GM19438 (cell line): ENCODE results near the gene CCDC18.
"Not testable (repeated sequence)": the region's sequence is repeated elsewhere in the genome, so short reads cannot be mapped to it uniquely, and the experiment has no call there.

ENCODE experiments used
- ATAC-seq: cut with Tn5 transposase; IDR thresholded peaks from one replicate; pipeline ENCODE4 v1.9.1; 2021; ENCODE audit warnings: low read depth; ENCODE audit not compliant: unreplicated experiment

Gene CCDC18

DNA sequence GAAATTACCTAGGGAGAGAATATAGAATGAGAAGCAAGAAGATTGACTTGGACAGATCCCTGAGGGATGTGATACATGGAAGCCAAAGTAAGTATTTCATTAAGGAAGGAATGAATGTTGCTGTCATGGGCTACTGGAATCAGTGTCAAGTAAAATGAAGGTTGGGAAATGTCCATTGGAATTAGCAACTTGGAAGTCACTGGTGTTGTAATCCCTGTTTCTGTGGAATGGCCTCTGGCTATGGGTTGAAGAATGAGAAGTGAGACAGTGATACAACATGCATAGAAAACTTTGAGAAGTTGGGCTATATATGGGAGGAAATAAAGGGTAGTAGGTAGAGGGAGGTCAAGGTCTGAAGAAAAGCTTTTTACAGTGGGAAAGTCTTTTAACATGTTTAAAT lies 54.7 kb downstream of the CCDC18 start:
- ATAC-seq: no peak

DNA sequence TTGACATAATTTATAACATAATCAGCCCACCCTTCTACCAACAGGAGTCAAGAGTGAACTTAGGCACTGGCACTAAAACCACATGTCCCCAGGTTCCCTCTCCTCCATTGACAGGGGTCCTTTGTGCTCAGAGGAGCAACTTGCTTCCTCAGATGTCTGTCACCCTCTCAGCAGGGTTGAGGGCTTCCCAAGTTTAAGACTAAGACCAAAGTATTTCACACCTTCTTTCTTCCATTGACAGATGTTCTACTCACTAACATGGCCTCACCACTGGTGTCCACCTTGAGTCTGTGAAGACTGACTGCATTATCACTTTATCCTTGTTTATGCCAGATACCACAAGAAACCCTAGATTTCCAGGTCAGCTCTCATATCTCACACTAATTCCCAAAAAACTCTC lies 56.5 kb downstream of the CCDC18 start:
- ATAC-seq: no peak

DNA sequence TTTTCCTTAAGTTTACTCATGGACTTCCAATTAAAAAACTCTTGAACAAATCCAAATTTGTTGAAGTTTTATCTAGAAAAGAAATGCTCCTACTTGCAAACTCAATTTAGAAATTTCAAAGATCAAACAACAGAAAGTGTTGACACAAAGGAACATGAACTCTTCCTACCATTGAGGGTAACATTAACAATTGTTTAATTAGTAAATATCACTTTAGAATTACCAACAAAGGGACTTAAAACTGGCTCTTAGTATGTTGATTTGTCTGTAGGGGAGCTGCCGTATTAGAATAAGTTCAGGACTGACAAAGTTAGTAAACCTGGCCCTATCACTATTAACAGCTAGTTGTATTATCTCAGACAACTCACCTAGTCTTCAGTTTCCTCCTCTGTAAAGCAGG lies 57.9 kb downstream of the CCDC18 start:
- ATAC-seq: no peak

DNA sequence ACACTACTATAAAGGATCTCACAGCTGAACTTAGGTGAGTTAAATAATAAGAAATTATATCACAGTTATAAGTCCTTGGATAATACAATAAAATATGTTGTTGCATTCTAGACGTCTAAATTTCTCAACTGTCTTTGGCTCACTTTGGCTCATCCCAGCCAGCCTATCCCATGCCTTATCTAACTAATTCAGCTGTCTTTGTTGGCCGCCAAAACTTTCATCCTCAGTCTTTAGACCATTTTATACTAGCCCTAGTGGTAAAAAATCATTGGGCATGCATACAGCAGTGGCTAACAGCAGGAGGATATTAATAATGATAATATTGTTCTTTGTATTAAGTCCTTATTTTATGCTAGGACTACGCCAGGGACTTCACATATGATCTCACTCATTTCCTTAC lies 59.3 kb downstream of the CCDC18 start:
- ATAC-seq: no peak

DNA sequence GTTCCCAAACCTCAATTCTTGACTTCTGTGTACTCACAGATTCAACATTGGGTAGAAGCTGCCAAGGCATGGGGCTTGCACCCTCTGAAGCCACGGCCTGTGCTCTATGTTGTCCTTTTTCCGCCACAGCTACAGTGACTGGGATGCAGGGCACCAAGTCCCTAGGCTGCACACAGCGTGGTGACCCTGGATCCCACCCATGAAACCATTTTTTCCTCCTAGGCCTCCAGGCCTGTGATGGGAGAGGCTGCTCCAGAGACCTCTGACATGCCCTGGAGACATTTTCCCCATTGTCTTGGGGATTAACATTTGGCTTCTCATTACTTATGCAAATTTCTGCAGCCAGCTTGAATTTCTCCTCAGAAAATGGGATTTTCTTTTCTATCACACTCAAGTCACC lies 62.7 kb downstream of the CCDC18 start:
- ATAC-seq: not testable (repeated sequence)

DNA sequence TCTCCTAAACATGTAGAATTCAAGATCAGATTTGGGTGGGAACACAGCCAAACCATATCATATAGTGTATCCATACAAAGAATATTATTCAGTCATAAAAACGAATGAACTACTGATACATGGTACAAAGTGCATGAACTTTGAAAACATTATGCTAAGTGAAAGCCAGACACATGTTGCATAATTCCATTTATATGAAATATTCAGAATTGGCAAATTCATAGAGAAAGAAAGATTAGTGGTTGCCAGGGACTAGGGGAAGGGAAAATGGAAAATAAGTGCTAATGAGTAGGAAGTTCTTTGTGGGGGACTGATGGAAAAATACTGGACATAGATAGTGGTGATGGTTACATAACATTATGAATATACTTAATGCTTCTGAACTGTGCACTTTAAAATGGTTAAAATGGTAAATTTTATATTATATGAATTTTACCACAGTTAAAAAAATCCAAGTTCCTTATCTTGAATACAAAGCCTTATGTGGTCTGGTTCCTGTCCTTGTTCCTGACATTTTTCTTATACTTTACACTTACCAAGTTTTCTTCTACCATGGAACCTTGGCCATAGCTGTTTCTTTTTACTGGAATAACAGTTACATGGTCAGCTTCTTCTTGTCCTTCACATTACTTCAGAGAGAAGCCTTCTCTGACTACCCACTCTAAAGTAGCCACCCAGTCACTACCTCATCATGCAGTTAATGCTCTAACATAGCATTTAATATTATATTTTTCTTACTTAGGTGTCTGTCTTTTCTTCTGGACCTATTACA lies 64.0 kb downstream of the CCDC18 start:
- no peak for ATAC-seq

DNA sequence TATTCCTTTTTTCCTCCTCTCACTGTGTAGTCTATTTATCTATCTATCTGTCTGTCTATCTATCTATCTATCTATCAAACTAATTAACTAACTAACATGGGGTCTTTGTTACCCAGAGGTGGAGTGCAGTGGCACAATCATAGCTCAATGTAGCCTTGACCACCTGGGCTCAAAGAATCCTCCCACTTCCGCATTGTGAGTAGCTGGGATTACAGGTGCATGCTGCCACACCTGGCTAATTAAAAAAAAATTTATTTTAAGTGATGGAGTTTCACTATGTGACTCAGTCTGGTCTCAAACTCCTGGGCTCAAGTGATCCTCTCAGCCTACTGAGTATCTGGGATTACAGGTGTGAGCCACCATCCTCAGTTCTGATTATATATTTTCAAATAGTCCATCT lies 71.4 kb downstream of the CCDC18 start:
- no peak for ATAC-seq

DNA sequence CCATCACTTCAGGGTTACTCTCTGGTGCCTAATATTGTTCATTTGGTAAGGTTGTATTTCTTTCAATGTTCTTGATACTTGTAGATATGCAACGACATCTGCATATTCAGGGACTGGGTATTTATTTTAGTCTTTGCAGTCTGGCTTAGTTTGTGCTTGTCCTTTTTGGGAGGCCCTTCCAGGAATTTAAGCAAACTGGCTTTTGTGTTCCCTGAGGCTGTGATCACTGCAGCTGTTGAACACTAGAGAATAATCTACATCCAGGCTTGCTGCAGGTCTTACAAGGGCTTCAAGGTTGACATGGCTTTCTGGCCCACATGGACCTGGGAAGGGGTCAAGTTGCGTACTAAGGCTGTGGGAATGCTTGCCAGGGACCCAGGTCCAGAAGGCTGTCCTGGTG lies 72.1 kb downstream of the CCDC18 start:
- ATAC-seq: no peak

DNA sequence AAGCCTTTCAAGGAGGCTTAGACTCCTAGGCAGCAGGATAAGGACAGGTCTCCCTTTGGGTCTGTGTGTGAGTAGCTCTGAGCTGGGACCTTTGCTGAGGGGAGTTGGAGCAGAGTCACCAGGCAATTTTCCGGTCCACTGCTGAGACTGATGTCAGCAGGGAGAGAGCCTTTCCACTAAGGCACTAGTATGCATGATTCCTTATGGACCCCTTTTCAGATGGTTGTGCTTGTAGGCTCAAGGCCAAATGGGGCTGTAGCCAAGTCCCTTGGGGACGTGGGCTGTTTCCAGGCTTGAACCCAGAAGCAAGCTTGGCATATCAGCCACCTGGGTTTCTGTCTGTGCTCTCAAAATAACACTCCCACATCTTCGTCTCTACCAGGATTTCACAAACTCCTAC lies 73.0 kb downstream of the CCDC18 start:
- no peak for ATAC-seq

DNA sequence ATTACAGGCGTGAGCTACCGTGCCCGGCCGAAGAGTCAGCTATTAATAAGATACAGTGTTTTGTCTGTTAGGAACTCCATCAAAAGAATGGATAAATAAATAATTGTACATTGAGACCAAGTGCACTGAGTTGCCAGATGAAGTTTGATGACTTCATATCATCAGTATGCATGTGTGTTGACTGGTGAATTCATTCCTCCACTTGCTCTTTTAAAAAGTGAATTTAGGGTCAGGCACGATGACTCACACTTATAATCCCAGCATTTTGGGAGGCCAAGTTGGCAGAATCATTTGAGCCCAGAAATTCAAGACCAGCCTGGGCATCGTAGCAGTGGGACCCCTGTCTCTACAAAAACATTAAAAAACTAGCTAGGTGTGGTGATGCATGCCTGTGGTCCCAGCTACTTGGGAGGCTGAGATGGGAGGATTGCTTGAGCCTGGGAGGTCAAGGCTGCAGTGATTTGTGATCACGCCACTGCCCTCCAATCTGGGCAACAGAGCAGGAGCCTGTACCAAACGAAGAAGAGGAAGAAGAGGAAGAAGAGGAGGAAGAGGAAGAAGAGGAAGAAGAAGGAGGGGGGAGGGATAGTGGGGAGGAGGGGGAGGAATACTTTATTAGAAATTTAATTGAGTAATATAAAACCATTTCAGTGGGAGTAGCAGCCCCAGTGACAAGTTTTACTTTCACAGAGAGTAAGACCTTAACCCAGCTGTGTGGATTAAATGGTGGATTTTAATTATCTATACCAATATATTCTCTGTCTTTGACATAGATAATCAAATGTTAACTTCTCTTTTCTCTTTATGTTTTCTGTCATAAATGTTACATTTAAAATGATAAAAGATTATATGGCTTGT lies 74.9 kb downstream of the CCDC18 start:
- ATAC-seq: no peak

DNA sequence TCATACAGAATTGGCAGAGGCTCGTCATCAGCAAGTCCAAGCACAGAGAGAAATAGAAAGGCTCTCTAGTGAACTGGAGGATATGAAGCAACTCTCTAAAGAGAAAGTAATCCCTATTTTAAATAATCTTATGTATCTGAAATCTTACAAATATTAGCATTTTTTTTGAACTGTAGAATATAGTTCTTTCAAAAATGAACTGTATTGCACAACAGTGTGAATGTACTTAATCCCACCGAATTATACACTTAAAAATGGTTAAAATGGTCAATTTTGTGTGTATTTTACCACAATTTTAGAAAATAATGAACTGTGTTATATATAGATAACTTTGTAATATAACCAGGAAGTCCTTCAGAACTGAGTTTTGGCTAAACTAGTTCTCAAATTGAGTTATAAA lies 75.9 kb downstream of the CCDC18 start:
- no peak for ATAC-seq

DNA sequence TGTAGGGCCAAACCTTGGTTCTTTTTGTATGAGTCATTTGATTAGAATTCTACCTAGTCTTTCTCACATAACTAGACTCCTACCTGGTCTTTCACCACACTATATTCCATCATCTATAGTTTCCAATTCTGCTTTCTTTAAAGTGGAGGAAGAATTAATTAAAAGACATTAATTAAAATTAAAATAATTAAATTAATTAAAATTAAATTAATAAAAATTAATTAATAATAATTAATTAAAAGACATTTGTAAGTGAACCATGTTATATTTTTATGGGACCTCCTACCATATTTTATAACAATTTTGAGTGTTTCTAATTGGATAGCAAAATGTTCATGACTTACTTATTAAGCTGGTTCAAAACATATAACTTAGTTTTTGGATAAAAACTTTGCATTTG lies 77.4 kb downstream of the CCDC18 start:
- no peak for ATAC-seq

DNA sequence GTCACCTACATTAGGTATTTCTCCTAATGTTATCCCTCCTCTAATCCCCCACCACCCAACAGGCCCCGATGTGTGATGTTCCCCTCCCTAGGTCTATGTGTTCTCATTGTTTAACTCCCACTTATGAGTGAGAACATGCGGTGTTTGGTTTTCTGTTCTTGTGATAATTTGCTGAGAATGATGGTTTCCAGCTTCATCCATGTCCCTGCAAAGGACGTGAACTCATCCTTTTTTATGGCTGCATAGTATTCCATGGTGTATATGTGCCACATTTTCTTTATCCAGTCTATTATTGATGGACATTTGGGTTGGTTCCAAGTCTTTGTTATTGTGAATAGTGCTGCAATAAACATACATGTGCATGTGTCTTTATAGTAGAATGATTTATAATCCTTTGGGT lies 80.2 kb downstream of the CCDC18 start:
- not testable (repeated sequence) for ATAC-seq

DNA sequence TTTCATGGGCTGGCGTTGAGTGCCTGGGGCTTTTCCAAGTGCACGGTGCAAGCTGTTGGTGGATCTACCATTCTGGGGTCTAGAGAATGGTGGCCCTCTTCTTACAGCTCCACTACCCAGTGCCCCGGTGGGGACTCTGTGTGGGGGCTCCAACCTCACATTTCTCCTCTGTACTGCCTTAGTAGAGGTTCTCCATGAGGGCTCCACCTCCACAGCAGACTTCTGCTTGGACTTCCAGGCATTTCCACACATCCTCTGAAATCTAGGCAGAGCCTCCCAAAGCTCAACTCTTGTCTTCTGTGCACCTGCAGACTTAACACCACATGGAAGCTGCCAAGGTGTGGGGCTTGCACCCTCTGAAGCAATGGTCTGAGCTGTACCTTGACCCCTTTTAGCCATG lies 82.1 kb downstream of the CCDC18 start:
- ATAC-seq: no peak

DNA sequence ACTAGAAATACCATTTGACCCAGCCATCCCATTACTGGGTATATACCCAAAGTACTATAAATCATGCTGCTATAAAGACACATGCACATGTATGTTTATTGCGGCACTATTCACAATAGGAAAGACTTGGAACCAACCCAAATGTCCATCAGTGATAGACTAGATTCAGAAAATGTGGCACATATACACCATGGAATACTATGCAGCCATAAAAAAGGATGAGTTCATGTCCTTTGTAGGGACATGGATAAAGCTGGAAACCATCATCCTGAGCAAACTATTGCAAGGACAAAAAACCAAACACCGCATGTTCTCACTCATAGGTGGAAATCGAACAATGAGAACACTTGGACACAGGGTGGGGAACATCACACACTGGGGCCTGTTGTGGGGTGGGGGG lies 88.4 kb downstream of the CCDC18 start:
- not testable (repeated sequence) for ATAC-seq

DNA sequence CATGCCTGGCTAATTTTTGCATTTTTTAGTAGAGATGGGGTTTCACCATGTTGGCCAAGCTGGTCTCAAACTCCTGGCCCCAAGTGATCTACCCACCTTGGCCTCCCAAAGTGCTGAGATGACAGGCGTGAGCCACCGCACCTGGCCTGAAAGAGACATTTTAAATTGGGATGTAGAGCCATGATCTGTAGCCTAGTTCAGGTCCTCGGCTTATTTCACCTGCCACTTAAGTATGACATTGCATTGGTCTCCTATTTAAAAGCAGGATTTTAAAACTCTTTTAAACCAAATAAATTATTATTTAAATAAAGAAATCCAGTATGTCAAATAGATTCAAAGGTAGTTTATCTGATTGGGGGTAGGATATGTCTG lies 94.7 kb downstream of the CCDC18 start:
- ATAC-seq: not testable (repeated sequence)

DNA sequence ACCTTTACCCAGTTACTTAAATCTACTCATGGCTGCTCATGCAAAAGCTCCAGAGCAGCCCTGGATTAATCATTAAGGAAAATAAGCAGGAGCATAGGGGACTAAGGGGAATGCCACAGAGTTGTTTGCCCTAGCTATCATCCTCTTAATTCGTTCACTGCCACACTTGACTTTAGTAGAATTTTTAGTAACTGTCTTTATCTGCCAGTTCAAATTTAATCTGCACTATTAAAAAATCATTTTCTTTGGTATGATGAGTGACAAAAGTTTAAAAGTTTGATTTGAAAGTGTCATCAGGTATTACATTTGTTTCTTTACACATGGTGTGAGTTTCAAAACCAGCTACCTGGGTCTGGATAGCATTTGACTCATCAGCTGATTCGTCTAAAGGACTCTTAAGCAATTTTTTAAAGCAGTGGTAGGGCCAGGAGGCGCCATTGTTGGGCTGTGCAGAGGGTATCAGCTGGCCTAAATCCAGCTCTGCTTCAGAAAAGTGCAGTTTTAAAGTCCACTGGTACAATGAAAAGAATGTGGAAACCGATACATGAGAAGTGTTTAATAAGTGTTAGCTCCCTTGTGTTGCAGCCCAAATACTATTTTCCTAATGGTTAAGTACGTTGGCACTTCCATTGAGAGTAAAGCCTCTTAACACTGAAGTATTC lies 95.2 kb downstream of the CCDC18 start:
- ATAC-seq: no peak

DNA sequence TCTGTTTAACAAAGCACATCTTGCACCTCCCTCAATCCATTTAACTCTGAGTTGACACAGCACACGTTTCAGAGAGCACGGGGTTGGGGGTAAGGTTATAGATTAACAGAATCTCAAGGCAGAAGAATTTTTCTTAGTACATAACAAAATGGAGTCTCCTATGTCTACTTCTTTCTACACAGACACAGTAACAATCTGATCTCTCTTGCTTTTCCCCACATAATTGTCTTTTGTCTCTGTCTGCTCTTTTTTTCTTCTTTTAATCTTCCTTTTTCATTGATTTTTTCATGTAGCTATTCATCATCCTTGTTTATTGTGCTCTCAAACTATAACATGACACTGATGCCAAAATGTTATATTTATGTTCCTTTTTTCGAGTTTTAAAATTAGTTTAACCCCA lies 97.0 kb downstream of the CCDC18 start:
- not testable (repeated sequence) for ATAC-seq

DNA sequence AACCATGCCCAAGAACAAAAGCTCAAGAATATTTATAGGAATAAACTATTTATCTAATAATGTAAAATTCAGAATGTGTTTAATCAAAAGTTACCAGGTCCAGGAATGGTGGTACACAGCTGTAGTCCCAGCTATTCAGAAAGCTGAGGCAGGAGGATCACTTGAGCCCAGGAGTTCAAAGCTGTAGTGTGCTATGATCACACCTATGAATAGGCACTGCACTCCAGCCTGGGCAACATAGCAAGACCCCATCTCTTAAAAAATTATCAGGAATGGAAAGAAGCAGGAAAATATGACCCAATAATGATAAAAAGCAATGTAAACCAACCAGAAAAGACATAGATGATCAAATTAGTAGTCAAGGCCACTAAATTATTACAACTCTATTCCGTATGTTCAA lies 103.0 kb downstream of the CCDC18 start:
- no peak for ATAC-seq

DNA sequence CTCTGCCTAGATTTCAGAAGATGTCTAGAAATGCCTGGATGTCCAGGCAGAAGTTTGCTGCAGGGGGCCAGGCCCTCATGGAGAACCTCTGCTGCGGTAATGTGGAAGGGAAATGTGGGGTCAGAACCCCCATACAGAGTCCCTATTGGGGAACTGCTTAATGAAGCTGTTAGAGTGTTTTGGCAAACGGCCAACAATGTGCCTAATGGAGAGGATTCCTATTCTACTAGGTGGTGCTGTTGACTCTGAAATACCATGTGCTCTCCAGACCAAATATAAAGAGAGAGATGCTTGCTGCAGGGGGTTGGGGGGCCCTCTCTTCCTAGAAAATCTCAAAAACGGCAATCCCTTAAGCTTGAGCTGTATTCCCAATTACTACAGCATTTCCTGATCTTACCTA lies 108.0 kb downstream of the CCDC18 start:
- no peak for ATAC-seq

DNA sequence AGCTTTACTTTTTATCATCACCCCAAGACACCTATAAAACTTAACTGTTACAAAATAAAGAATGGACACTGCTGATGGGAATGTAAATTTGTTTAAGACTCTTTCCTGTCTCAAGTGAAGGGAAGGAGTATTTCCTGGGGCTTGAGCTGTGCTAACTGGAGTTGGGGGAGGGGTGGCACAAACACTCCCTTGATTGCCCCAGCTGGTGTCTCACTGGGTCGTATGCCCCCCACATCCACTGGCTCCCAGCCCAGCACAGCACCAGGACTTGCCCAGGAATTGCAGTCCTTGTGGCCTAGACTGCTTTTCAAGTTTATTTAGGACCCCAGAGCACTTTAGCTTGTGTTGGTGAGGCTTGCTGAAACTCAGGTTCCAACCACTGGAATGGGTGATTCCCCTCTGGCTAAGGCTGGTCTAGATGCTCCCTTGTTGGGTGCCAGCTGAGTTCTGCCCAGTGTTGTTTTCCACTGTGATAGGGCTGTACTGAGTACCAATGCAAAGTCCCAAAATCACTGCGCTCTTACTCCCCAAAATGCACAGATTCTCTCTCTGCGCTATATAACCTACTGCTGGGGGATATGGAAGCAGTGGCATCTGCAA lies 116.1 kb downstream of the CCDC18 start:
- no peak for ATAC-seq
